ENCODE results near the gene COL13A1. TPM values are rescaled to one million over a fixed set of nuclear protein-coding genes. Genes with fewer than 3 reads are reported as not detected.

COL13A1 gene
- polyA plus RNA-seq, 12 donors, result 5.8 to 19.9 (median 10.5) TPM; not detected in 1

DNA sequence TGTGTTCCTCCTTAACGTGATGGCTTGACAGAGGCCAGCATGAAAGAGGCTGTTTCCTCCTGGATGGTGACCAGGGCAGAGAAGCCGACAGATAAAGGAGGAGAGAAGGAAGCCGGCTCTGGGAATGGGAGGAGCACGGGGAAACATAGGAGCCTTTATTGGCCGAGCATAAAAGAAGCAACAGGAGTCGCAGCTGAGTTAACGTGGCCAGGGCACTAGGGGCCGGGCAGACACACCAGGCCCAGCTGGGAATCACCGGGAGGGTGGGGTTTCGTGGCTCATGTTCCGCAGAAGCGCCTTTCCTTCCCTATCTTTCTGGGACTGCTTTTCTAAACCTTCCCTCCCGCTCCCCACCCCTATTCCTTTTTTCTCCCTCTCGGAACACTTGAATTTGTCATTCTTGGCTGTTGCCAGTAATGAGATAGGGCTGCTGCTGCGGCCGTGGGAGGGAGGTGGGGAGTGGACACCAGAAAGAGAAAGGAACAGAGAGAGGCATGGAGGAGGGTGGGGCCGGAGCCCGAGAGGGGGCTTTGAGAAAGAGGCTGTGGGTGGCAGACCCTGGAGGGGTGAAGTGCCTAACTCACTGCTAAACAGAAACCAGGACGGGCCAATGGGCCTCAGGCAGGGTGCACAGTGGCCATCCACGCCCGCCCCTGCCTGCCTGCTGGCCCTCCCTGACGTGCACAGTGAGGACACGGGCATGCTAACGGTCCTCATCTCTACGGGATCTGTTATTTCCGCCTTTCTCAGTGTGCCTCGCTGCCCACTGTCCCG is 65.2 kb downstream of the COL13A1 start:
- DNase-seq, result peak; percentile 46

DNA sequence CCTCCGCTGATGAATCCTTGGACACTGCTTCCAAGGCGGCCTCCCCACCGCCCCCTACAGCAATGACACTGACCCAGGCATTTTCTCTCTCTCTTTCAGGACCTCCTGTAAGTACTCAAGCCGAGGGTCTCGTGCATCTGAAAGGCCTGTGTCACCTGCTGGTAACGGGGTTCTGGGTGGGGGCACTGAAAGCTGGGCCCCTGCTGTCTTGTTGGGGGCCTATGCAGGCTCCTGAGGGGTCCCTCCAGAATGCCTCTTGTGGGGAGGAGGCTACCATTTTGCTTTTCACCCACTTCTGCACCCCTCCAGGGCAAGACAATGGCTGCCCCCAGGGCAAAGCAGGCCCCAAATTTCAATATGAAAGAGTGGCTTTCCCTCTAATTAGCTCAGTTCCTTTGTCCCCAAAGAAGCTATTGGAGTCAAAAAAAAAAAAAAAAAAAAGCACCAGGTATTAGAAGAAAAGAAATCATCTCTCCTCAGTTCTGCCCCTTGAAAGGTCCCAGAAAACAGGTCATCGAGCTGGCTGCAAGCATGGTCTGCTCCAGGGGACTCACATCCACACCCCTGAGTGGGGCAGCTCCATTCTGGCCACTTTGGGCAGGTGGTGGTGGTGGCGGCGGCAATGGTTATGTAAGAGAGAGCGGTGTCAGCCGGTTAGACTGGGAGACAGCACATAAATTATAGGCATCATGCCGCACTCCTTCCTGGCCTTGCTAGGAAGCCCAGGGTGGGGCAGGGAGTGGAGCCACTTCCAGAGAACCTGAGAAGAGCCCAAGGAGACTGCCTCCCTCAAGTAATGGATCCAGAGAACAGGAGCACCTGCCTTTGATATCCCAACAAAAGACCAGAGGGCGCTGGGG is 66.2 kb downstream of the COL13A1 start:
- DNase-seq, result no peak

DNA sequence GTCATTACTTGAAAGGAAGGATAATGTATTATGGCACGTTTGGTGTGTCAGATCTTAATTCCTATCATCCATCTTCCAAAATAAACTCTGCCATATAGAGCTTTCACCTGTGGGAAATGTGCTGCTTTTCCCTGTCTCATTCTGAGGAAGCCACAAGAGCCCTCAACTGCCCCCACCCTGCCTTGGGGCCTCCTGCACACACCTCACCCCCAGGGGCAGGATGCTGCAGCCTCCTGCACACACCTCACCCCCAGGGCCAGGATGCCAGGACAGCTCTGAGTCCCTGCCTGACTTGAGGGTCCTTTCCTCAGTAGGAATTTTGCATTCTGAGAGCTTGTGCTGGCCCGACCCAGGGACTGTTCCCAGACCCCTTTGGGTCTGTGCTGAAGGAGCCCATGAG is 67.1 kb downstream of the COL13A1 start:
- DNase-seq, result no peak

DNA sequence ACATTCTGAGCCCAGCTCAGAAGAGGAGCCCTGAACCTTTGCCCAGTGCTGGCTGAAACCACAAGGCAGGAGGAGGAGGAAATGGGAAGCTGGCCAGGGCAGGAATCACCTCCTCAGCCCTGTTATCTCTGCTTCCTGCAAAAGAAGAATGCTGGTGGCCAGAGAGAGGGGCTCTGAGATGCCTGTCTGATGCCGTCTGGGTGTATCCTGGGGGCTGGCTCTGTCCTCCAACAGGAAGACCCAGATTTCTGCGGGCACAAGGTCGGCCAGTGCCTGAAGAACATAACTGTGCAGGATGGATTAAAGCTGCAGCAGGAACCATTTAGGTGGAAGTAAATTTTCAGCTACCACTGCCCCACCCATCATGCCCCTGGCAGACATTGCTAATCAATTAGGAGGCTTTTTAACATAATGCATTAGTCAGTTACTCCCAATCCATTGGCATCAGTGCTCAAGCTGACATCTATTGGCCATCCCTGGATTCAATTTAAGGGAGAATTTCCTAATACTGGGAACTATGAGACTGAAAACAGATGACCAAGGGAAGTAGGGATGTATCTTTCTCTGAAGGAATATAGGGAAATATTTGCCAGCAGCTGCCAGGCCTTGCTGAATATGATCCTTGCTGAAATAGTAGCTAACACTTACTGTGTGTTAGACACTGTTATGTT is 67.7 kb downstream of the COL13A1 start:
- no peak for DNase-seq

DNA sequence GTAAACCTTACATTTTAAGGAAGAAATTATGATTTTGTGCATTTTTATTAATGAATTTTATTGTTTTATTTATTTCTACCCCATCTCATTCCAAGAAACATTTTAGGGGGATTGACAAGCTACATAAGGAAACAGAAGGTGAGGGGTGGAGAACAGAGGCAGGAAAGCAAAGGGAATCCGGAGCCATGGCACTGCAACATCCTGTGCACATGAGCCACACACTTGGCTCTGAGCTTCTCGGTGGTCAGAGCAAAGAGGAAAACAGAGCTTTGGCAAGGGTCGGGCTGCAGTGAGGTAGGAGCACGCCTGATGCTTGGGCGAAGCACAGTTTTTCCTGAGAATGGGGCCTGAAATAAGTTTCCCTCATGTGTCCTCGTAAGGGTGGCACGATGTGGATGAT is 68.9 kb downstream of the COL13A1 start:
- DNase-seq, result no peak

DNA sequence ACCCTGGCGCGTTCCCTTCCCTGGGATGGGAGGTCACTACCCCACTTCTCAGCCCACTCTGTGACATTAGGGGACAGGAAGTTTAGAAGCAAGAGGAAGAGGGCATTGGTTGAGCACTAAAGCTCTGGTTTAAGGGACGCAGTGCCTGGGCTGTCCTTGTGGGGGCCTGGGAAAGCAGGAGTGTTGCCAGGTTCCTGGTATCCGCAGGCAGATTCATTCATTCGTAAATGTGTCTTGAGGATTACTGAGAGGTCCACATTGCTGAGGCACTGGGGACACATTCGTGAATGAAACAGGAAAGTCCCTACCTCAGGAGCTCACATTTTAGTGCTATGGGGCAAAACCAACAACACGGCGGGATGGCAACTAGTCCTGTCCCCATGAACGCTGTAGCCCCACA is 69.4 kb downstream of the COL13A1 start:
- DNase-seq, result no peak

DNA sequence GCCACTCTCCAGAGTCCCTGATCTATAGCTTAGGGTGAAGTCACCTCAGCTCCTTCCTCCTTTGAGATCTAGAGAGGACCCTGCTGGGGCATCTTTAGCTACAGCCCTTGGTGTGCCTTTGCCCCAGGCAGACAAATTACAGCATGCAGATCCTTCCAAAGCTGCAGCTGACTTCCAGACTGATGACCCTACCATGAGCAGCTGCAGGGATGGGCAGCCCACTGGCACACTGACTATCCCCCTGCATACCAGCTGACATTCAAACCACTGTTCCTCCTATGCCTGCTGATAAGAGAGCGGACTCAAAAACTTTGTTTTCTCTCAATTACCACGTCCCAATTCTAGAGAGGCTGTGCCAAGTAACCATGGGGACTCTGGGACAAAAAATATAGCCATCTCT is 70.6 kb downstream of the COL13A1 start:
- no peak for DNase-seq

DNA sequence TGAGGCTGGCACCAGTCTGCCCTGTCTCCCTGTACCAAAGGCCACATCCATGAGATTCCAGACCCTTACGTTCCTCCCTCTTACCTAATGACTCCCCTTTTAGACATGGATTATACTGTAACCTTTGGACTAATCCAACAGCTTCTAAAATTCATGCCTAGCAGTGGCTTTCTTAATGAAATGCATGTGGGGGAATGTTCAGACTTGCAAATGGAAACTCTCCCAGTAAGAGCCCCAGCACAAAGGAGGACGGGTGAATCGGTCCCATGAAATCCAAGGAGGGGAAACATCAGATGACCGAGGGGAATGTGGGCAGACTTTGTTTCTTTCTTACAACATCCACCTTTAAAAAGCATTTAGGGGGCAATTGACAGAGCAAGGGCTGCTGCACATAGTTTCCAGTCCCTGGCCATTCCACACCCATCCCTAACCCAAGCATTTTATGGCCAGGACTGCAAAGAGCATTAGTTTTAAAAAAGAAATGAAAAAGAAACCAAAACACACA is 71.5 kb downstream of the COL13A1 start:
- DNase-seq, result no peak

DNA sequence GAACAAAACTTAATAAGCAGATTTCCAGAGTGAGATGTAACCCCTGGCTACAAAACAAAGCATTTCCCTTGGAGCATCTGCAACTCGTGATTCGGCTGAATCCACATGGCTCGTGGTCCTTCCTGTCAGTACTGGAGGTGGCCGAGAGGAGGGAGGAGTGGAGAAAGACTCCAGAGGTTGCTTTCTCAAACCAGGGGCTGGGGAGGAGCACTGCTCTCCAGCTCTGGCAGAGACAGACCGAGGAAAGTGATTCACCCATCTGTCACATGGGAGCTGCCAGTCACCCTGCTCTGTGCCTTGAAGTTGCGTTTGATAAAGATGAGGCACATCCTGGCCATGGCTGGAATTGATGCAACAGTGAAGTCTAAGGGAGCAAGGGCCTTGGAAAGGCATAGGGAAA is 72.7 kb downstream of the COL13A1 start:
- DNase-seq, result peak; percentile 43

DNA sequence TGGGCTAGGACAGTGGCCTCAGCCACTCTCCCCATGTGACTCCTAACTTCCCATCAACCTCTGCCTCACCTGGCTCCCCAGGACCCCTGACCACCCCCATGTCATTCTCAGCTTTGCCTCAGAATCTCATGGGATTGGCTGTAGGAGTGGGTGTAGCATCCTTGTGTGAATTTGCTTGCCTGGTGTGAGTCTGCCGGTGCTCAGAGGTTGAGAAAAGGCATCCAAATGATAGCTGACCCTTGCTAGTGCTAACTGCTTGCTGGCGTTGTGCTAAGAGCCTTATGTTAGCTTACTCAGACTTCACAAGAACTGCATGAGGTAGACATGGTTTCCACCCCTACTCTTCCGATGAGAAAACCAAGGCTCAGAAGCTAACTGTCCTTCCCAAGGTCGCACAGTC is 74.2 kb downstream of the COL13A1 start:
- no peak for DNase-seq

DNA sequence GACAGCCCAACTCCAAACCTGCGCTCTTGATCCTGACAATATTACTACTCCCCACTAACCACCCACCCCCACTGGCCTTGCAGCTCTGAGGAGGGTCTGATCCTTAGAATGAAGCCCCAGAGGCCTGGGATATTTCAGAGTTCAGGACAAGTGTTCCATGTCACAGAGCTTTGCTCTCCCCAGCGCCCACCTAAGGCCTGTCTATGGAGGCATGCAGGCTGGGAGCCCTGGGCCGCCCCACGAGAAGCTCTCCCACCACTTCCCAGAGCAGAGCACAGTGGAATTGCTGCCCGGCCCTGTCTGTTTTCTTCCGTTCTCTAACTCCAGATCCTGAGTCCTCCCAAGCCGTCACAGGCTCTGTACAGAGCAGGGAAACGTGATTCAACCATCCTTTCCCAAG is 74.6 kb downstream of the COL13A1 start:
- no peak for DNase-seq

DNA sequence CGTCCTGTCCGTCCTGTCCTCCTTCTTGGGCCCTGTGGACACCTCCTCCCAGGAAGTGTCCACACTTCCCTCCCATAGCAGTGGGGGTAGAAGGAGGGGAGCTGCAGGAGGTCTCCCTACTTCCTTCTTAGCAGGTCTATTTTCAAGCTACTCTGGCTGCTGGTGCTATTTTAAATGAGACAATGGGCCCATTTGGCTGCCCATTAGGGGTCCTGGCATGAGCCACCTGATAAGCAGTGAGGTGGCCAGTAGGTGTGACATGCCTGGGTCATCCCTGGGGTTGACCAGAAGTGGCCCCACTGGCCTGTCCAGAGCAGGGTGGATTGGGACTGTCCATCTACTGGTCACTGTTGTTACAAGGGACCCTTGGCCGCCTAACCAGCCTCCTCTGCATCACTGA is 75.2 kb downstream of the COL13A1 start:
- no peak for DNase-seq

DNA sequence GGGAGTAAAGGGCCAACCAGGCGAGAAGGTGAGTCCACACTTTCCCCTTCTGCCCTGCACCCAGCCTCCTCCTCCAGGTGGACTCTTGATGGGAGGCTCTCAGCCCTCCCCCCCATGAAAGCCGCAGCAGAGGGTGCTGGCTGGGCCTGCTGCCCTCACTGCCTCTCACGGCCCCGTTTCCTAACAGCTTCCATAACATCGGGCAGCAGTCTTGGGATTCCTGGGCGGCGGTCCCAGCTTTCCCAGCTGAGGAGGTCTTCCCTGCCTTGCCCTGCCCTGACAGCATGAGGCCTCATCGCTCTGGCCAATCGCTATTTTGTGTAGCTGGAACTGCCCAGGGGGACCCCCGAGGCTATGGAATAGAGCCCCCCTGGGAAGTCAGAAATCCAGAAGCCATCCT is 76.3 kb downstream of the COL13A1 start:
- peak; percentile 59 for DNase-seq

DNA sequence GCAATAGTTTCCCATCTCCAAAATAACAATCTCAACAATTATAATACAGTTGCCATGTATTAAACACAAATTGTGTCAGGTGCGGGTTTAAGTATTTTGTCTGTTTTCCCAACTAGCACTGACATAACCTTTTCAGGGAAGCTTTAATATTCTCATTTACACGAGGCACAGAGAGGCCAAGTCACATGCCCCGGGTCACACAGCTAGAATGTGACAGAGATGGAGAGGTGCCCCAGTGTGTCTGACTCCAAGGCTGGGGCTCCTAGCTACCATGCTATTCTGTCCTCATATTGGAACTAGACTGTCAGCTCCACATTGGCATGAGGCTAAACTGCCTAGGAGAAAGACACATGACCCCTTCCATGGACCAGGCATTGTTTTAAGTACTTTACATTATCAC is 77.2 kb downstream of the COL13A1 start:
- DNase-seq, result no peak

DNA sequence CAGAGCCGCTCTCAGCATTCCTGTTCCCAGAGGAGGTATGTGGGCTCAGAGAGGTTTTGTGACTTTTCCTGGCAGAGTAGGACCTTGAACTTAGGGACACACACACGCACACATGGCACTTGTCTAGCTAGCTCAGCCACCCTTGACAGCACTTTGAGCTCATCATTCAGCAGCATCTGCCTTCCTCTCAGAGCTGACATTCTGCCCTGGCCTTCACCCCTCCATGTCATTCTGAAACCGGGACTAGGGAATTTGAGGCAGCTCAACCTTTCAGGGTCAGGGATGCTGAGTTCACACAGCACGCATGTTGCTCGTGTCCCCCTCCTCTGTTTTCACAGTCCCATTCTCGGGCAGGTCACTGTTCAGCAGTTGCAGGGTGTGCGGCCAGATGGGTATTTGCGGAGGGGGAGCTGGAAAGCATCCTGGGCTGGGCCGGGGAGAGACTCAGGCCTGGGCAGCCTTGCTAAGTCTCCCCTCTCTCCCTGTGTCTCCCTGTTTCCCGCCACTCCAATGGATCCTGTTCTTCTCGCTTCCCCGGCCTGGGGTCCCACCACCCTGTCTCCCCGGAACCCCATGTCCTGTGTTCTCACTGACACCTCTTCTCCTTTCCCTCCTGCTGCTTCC is 78.0 kb downstream of the COL13A1 start:
- no peak for DNase-seq

DNA sequence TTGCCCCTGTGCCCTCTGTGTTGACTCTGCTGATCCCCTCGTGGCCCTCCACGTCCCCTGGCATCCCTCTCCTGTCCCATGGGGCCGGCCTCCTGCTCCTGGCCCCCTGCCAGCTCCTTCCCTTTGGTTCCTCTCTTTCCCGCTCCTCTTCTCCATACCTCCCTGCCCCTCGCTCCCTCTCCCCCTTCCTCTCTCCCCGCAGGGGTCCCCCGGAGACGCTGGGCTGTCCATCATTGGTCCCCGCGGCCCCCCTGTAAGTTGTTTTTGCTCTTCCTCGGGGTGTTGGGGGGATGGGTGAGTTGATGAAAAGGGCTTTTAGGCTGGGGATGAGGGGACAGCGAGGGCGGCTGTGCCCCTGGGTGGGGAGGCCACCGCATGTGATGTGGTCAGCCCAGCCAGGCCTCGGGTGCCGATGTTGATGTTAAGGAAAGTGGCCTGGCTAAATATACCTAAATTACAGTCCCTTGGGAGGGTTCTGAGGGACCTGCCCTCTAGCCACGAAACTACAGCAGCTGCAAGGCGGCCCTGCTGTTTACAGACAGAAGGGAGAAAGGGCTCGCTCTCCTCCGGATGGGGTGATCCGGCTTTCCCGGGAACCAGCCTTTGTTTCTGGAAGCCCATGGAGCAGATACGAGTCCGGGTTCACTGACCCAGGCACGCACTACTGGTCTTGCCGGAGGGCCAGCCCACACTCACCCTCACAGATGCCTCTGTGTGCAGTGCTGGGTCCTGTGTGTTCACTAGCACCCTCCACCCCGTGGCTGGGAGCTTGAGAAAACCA is 78.8 kb downstream of the COL13A1 start:
- no peak for DNase-seq

DNA sequence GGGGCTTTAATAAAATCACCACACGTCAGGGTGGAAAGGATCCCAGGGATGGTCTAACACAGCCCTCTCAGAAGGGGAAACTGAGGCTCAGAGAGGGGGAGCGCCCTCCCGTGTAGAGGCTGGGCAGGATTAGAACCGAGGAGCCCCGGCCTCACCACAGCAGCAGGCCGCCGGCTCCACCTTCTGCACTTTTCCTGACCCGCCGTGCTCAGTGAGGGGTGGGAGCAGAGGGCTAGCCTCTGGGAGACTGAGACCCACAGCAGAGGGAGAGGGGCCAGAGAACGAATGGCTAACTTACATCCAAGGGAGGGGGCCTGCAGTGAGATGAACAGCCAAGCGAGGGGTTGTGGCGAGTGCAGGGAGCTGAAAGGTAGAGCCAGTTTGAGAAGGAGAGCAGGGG is 79.5 kb downstream of the COL13A1 start:
- DNase-seq, result no peak

DNA sequence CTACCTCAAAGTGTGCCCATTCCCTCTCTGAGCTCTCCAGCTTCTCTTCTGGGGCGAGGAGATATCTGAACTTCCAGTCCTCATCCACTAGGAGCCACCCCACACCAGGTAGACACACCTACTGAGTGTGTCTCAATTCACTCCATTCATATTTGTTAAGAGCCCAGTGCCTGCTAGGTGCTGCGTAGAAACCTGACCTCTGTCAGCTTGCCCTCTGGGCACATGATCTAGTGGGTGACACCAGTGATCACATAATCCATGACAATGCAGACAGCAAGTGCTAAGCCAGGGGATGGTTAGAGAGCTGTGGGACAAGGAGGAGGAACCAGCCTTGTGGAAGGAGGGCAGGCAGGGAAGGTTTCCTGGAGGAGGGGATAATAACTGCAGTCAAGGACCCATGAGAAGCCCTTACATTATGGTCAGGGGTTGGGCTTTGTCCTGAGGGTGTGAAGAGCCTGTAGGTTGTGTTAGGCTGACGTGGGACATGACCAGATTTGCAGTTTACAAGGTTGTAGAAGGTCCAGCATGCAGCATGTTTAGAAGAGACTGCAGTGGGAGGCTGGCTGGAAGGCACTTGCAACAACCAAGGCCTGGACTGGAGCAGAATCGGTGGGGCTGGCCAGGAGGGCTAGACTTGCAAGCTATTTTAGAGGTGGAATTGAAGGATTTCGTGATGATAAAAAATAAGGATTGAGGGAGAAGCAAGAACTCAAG is 81.8 kb downstream of the COL13A1 start:
- no peak for DNase-seq

DNA sequence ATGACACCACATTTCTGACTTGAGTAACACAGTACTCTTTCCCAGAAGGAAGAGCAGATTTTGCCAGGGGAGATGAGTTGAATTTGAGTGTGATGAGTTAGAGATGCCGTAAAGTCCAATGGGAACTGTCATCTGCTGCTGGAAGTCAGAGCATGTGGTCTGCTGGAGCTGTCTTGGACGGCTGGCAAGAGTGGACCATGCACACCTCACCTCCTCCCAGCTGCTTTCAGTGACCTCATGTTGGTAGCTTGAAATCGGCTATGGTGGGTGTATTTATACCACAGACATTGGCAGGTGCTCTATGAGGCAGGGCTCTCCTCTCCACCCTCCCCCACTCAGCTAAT is 82.3 kb downstream of the COL13A1 start:
- DNase-seq, result no peak

DNA sequence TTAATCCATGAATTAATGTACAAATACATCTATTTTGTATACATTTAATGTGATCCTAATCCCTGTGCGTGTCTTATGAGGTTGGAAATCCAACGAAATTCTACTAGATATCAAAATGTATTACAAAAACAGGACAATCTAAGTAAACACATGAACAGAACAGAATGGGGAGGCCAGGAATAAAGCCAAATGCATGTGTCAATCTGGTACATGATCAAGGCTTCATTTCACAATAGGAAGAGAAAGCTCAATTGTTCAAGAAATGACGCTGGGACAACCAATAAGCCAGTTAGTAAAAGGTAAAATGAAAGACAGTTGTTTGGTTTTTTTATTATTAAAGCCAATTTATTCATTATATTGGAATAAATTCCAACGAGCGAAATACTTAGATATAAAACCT is 83.0 kb downstream of the COL13A1 start:
- no peak for DNase-seq

Data from muscle of arm (tissue), 12 donors.